AG04449 (cell line): ENCODE results near the gene TRPV4.

Experiments used
- CTCF ChIA-PET: fragments of 350-600 bp; formaldehyde crosslinking; extraction: SDS; loops from one replicate; lab custom pipeline; 2021; ENCODE audit warnings: antibody characterized with exemption; lab: Yijun Ruan, JAX
- POLR2A ChIA-PET: fragments of 400-600, 350-600 bp; formaldehyde crosslinking; extraction: SDS; loops from one replicate; lab custom pipeline; 2020; ENCODE audit warnings: antibody characterized with exemption, inconsistent platforms; lab: Yijun Ruan, JAX
- DNase-seq: peaks from one replicate; pipeline ENCODE4 v3.0.0-alpha.2; 2010; ENCODE audit warnings: low read depth, low spot score
- H3K4me3 ChIP-seq: 2 replicates; pipeline ENCODE4 v1.5.1; 2011; ENCODE audit warnings: low read depth, mild to moderate bottlenecking, control low read depth, low read length
- TF ChIP-seq, protein P1 (sequence below): IDR thresholded peaks from one replicate; pipeline ENCODE4 v1.5.1; 2011; ENCODE audit warnings: mild to moderate bottlenecking, moderate library complexity, low read length, control low read depth, inconsistent platforms; ENCODE audit not compliant: insufficient read depth; ENCODE audit errors: missing control alignments

Gene TRPV4

DNA sequence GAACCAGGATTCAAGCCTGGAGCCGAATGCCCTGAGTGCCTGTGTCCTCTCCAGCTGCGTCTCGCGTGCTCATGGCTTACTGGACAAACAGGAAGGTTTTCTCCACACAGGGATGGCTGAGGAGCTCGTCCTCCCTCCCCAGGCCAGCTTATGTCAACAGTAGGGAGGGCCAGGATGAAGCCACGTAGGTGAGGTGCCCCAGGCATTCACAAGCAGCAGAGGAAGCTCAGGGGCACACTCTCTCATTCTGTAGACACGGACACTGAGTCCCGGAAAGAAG is 49.3 kb downstream of the TRPV4 start:
- CTCF ChIA-PET = interaction anchor here (1.0 to 5.0 kb wide), 3 partner anchors 8 to 265 kb away, joined by 3 to 27 read pairs (median 4); no protein-coding TSS in a partner anchor
- H3K4me3 ChIP-seq = no peak overlapping the region
- TF ChIP-seq, protein P1, sequence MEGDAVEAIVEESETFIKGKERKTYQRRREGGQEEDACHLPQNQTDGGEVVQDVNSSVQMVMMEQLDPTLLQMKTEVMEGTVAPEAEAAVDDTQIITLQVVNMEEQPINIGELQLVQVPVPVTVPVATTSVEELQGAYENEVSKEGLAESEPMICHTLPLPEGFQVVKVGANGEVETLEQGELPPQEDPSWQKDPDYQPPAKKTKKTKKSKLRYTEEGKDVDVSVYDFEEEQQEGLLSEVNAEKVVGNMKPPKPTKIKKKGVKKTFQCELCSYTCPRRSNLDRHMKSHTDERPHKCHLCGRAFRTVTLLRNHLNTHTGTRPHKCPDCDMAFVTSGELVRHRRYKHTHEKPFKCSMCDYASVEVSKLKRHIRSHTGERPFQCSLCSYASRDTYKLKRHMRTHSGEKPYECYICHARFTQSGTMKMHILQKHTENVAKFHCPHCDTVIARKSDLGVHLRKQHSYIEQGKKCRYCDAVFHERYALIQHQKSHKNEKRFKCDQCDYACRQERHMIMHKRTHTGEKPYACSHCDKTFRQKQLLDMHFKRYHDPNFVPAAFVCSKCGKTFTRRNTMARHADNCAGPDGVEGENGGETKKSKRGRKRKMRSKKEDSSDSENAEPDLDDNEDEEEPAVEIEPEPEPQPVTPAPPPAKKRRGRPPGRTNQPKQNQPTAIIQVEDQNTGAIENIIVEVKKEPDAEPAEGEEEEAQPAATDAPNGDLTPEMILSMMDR = no peak
- DNase-seq = no peak
- POLR2A ChIA-PET = no interaction called here

DNA sequence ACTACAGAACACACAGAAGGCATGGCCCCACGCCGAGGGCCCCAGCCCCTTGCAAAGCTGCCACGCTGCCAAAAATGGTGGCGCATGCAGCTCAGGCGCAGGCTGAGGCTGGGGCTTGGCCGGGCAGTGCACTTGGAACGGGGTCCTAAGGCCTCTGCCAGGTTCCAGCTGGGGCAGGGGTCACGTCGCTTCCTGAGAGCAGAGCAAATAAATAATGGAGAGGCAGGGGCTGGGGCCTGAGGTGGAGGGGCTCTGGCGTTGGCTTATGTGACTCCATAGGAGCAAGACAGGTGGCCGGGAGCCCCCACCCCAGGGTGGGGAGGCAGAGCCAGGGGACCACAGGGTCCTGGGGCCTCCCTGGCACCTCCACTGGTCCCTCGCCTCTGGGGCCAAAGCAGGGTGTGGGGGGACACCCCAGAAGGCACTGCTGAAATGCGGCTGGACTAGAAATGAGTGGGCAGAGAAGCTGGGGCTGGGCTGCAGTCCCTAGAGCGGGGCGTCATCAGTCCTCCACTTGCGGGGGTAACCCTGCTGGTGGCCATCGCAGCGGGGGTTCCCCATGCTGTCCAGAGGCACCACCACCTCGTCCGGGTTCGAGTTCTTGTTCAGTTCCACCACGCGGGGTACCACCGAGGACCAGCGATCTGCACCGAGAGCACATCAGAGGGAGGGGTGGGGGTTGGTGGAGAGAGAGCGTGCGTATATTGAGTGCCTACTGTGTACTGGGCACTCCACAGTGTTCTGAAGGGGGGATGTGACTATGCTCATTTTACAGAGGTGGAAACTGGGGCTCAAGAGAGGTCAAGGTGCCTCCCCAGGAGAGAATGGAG is 49.8 kb downstream of the TRPV4 start:
- TF ChIP-seq, protein P1 = no peak
- CTCF ChIA-PET = interaction anchor here (1.0 to 1.1 kb wide), 2 partner anchors 10 to 264 kb away, joined by 3 to 4 read pairs; no protein-coding TSS in a partner anchor
- H3K4me3 ChIP-seq = no peak overlapping the region
- POLR2A ChIA-PET = no interaction called here
- no peak for DNase-seq

DNA sequence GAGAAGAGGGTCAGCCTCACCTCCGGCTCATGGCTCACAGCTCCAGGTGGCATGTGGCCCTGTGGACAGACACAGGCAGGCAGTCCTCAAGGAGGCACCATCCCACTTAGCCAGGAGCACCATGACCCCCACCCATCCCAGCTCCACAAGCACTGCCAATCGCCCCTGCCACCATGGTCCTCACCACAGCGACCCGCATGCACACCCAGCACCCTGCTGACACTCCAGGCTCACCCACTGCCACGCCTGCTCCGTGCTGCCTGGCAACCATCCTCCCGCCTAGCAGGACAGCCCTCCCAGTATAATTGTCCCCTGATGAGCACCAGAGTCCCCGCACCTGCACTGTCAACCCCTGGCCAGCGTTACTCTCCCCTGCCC is 50.9 kb downstream of the TRPV4 start:
- ChIA-PET POLR2A (no interaction called here), CTCF (interaction anchor here (1.2 to 1.4 kb wide), 2 partner anchors 23 to 185 kb away, joined by 3 to 6 read pairs; no protein-coding TSS in a partner anchor)
- TF ChIP-seq, protein P1 = no peak
- H3K4me3 ChIP-seq = no peak overlapping the region
- DNase-seq = no peak

DNA sequence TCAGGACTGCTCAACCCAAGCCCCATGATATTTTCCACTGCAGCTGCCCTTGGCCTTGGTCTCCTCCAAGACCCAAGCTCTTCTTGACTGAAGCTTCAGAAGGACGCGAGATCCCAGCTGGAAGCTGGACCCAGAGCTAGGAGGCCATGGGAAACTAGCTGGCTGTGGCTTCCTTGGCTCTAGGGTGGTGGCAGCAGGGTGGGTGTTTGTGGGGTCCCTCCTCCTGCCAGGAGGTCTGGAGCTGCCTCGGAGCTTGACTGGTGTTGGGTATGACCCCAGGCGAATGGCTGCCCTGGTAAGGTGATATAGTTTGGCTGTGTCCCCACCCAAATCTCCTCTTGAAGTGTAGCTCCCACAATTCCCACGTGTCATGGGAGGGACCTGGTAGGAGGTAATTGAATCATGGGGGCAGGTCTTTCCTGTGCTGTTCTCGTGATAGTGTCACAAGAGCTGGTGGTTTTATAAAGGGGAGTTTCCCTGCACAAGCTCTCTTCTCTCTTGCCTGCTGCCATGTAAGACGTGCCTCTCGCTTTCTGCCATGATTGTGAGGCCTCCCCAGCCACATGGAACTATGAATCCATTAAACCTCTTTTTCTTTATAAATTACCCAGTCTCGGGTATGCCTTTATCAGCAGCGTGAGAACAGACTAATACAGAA is 51.4 kb downstream of the TRPV4 start:
- TF ChIP-seq, protein P1 = no peak
- no peak for DNase-seq
- CTCF ChIA-PET = interaction anchor here (1.2 to 1.5 kb wide), 3 partner anchors 24 to 184 kb away, joined by 3 to 6 read pairs (median 4); no protein-coding TSS in a partner anchor
- H3K4me3 ChIP-seq = no peak overlapping the region
- POLR2A ChIA-PET = no interaction called here

DNA sequence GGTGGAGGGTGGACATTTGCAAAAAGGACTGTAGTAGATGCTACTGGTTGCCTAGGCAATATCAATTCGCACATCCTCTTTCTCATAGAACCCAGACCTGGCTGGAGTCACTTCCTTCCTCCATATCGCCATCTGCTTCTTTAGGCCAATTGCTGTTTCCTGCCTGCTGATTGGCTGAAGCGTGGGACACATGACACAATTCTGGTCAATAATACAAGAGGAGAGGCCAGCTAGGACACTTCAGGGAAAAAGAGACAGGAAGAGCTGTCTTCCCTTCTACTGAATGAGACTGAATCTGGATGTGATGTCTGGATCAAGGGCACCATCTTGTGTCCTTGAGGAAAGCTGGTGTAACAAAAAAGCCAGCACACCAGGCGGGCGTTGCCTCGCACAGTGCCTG is 53.8 kb downstream of the TRPV4 start:
- TF ChIP-seq, protein P1 = no peak
- no peak for DNase-seq
- ChIA-PET CTCF (interaction anchor here (0.6 to 10.4 kb wide), 5 partner anchors 9 to 351 kb away, joined by 3 to 204 read pairs (median 4); no protein-coding TSS in a partner anchor), POLR2A (no interaction called here)
- no peak overlapping the region for H3K4me3 ChIP-seq

DNA sequence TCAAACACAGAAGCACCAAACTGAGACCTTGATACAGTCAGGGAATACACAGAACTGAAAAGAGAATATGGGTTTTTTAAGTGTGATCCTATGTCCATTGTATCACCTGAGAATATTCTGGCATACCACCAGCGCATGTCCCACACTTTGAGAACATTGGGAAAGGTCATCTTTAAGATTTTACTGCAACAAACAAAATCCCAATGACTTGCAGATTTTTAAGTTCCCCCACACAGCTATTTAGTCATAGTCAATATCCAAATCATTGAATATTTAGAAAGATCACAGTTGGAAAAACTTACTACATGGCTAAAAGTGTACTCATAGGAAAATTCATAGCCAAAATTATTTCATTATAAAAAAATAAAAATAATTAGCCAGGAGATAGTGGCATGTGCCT is 54.5 kb downstream of the TRPV4 start:
- ChIA-PET CTCF (interaction anchor here (1.7 to 10.4 kb wide), 4 partner anchors 8 to 258 kb away, joined by 3 to 241 read pairs (median 129); no protein-coding TSS in a partner anchor), POLR2A (no interaction called here)
- TF ChIP-seq, protein P1 = no peak
- no peak for DNase-seq
- H3K4me3 ChIP-seq = no peak overlapping the region
